ENCODE measurements around the gene NAPA.

NAPA gene

DNA sequence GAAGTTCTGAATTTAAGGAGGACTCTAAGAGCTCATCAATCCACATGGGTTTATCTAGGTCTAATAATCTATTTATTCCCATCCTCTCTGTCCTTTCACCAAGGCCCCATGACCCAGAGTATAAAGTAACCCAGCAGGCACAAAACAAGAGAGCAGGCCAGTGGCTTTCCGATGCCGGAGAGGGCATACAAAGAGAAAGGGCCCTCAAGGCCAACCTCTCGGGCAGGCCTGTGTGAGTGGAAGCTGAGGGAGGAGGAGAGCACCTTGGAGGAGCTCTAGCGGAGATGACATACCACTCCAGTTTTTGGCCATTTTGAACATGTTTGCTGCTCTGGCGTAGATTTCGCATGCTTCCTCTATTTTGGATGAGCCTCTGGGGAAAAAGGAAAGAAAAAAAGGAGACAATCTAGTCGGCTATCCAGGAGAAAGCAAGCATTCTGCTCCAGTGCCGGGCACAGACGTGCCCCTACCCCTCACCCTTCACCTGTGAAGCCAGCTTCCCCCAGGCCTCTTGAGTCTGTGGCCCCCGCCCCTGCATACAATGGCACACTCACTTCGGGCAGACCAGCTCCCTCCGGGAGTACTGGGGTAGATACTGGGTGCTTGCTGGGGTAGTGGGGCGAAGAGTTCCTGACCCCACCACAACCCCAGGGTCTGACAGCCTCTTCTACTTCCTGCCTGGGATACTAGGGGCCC lies 11.6 kb downstream of the NAPA start:
- H3K4me3 ChIP-seq (ENCODE audit: low read depth, low read length) = no peak overlapping the region

DNA sequence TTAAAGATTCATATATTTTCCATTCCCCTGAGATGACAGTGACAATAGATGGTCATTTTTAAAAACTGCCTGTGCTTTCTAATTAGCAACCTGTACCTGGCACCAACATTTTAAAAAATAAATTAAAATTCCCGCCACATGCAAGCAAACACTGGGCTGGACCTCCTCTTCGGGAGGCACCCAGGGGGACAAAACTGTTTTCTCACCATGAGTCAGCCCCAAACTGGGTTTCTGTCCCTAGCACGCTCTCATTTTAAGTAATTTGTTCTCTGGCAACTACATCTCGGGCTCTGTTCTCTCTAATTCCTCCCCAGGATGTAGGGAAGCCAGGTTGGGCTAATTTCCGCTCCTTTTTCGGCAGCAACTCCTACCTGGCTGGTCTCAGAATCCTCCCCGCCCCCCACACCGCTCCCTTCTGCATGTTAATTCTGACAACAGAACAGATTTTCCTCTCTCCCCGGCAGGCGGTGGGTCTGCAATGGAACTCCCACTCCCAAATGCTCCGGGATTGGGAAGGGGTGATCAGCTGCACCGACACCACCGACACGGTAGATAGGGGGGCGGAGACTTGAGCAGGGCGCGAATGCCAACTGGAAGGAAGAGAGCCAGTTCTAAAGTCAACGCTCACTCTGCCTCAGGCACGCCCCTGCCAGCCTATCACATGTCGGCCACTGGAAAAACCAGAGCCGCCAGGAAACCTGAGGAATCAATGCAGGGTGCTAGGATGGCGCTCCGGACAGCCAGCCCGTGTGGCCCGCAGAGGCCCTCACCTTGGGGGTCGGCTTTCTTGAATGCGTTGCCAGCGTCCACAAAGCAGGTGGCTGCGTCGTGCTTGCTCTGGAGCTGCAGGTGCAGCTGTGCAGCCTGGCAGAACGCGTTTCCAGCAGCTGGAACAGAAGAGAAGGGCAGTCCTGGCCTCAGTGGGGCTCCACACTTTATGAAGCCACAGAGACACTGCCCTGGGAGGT lies 14.7 kb downstream of the NAPA start:
- H3K4me3 ChIP-seq (ENCODE audit: low read depth, low read length) = no peak overlapping the region

DNA sequence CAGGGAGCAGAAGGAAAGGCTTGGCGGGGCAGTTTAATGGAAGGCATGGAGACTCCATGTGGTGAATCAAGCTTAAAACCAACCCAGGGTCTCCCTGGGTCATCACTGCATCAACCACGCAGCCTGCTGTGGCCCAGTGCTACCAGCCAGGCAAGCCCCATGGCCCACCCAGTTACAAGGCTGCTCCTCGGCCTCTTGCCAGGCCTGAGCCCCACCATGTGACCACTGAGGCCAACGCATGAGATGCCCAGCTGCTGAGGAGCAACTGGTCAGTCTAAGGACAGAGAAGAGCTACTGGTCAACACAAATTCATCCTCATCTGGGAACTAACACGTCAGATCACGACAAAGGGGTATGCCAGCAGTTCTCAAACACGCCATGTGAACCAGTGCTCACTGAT lies 15.5 kb downstream of the NAPA start:
- no peak overlapping the region for H3K4me3 ChIP-seq (ENCODE audit: low read depth, low read length)

DNA sequence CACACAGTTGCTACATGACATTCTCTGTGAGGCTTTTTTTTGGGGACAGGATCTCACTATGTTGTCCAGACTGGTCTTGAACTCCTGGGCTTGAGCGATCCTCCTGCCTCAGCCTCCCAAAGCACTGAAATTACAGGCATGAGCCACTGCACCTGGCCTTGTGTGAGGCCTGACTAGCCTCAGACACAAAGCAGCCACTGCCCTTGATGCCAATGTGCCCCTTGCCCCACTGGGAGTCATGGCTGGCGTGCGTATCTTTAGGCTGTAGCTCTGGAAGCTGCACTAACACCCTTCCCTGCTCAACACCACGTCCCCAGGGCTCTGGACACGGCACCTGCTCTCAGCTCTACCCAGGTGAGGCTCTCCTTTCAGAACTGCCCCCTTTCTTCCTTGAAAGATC lies 16.3 kb downstream of the NAPA start:
- no peak overlapping the region for H3K4me3 ChIP-seq (ENCODE audit: low read depth, low read length)

DNA sequence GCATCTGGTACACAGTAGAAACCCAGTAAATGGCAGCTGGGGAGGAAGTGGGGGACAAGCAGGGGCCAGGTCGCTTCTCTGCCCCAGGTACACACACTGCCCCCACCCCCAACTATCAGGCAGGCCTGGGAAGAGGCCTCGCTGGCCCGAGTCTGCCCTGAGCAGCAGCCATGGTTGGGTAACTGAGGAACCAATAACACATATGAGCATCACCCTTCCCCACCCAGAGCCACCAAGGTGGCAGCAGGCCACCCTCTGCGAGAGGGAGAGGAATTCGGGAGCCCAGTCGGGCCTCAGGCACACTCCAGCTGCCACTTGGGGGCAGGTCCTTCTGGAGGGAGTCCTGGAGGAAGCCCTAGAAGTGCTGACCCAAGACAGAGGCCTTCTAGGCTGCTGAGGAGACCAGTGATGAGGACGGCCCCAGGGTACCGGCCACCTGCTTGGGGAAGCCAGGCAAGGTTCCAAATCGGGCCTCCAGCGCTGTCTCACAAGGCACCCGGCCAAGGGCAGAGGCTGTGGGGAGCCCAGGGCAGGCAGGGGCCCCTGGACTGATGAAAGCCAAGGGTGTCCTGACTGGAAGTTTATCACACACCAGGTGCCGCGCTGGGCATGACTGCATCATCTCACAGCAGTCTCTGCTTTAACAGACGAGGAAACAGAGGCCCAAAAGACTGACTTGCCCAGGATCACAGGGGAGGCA lies 16.9 kb downstream of the NAPA start:
- H3K4me3 ChIP-seq (ENCODE audit: low read depth, low read length) = no peak overlapping the region

DNA sequence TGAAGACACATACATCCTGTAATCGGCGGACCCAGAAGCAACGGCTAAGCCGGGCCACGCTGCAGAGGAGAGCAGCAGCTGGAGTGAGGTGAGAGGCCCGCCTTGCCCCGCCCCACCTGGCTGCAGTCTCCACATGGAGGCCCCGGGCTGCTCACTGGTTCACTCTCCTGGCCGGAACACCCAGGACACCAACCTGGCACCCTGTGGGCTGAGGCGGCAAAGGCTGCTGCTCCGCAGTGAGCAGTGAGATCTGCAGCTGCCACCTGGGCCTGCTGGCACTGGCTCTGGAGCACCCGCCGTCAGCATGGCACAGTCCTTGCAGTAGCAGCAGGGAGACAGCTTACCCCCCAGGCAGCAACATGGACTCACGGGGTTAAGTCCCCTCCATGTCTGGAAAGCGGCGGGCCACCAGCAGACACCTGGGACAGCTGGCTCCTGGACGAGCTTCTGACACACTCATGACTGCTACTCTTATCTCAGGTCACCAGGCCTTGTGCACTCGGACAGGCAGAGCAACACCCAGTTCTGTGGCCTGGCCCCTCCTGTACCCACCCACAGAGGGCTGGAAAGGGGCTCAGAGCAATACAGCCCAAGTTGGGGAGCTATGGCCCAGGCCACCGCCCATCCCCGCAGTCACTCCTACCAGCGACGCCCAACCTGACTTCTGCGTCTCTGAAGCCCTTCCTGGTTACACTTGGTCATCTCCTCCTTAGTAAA lies 17.7 kb downstream of the NAPA start:
- no peak overlapping the region for H3K4me3 ChIP-seq (ENCODE audit: low read depth, low read length)

DNA sequence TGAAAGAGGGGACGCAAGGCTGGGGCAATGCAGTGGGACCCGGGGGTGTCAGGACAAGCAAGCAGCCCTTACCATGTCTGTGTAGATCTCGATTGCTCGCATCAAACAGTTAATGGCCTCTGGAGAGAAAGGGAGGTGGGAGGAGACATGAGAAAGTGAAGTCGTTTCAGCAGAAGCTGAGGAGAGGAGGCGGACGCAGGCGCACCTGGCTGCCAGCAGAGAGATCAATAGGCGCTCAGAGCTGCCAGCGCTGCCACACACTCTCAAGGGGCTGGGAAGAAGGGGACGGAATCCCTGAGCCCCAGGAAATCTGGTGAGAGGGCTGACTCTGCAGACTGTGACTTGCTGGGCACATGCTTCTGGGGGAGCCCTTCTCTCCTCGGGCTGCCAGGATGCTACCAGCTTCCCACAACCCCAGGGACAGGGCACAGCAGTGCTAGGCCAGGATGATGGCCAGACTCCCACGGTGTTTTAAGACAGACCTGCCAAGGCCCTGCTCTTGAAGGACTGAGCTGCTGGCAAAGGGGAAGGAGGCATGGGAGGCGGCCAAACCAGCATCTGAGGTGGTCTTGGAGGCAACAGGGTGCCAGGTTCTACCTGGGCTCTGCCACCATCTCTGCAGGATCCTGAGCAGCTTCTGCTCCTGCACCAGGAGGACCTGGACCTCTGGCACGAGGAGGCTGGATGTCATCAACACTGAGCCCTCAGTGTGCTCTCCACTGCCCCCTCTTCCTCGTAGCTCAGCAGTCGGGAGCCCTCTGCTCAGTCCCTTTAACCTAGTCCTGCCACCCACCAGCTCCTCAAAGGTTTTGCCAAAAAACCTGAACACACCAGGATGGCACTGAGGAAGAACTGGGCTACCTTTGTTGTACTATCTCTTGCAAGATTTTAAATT lies 19.1 kb downstream of the NAPA start:
- H3K4me3 ChIP-seq (ENCODE audit: low read depth, low read length) = no peak overlapping the region

DNA sequence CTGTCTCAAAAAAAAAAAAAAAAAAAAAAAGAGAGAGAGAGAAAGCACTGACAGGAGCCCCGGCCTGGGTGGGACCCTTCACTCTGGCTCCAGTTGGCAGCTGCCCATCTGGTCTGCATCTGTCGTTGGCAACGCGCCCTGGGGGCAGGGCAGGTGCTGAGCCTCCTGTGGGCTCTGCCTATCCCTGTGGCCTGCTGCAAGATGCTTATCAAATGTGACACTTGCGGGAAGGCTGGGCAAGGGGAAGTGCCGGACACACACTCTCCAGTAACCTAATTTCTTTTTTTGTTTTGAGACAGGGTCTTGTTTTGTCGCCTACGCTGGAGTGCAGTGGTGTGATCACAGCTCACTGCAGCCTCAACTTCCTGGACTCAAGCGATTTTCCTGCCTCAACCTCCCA lies 20.1 kb downstream of the NAPA start:
- no peak overlapping the region for H3K4me3 ChIP-seq (ENCODE audit: low read depth, low read length)

DNA sequence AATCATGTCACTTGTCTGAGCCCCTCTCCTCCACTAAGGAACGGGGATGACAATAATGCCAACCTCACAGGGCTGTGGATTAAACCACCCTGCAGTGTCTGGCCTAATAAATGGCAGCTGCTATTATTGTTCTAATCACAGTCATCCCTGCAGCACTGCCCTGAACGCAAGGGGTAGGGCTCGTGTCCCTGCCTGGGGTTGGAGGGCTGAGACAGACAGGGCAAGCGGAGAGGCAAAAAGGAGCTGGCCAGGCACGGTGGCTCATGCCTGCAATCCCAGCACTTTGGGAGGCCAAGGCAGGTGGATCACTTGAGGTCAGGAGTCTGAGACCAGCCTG lies 20.7 kb downstream of the NAPA start:
- no peak overlapping the region for H3K4me3 ChIP-seq (ENCODE audit: low read depth, low read length)

DNA sequence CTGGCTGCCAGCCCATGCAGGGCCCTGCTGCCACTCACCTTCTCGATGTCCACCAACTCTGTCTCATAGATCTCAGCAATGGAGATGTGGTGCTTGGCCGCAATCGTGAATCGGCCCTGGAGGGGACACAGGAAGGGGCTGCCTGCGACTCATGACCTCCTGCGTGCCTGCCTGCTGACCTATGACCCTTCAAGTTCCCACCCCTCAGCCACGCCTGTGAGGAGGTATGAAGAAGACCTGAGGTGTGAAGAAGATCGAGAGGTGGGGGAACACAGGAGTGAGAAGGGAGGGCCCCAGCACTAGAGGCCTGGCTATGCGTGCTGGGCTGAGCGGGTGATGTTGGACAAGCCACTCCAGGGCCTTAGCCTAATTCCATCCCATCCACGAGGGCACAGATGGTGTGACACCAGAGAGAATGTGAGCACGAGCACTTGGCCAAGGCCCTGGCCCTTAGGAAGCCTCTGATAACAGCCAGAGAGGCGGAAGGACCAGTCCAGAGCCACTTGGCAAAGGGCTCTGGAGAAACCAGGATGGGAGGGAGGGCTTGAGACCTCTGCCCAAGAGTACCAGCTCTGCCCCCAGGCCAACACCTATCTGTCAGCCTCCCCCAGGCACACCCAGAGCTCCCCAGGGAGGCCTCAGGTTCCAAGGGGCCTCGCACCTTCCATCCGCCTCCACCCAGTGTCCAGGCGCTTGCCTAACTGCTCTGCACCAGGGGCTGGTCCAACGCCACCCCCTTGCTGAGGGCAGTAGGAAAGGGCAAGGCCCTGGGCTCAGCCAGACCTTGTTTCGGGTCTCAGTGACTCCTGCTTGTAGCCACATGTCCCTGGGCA lies 21.3 kb downstream of the NAPA start:
- no peak overlapping the region for H3K4me3 ChIP-seq (ENCODE audit: low read depth, low read length)

DNA sequence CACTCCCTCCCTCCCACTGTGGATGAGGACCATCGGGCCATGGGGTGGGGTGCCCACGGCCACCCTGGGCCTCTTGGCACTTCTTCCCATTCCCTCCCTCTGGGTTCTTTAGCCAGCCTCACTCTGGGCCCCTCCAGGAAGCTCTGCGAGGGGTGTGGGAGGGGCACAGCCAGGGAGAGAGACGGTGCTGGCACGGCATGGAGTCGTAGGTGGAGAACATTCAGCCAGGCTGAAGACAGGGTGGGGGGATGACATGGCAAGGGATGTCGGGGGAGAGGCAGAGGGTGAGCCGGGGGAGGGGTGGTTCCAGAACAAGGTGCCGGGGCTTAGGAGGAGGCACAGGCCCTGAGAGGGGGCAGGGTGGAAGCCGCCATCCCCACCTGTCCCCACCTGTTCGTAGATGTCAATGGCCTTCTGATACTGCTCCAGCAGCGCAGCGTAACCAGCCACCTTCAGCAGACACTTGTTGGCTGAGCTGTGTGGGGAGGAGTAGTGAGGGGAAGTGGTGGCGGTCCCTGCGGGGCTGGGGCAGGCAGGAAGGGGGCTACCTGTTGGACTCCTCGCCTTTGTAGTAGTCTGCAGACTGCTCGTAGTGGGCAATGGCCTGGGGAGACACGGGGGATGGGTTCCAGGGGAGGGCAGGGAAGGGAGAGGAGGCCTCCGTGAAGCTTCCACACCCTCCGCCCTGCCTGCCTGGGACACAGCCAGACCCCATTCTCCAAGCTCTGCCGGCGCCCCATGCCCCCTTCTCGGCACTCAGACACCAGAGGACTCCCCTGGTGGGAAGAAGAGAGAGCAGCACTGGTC lies 22.1 kb downstream of the NAPA start:
- no peak overlapping the region for H3K4me3 ChIP-seq (ENCODE audit: low read depth, low read length)

DNA sequence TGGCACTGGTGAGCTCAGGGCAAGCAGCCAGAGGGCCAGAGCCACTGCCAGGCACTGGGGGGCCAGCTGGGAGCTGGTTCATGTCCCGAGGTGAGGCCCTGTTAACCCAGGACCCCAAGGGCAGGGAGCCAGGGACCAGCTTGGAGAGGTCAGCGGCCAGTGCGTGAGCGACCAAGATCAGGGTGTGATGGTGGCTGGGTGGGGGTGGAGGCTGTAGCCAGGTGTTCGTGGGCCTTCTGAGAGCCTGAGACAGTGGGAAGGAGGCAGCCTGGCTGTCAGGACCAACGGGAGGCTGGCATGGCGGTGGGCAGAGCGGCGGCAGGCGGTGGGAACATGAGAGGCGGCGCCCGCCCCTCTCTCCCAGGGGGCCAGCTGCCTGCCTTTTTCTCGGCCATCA lies 22.7 kb downstream of the NAPA start:
- H3K4me3 ChIP-seq (ENCODE audit: low read depth, low read length) = no peak overlapping the region

DNA sequence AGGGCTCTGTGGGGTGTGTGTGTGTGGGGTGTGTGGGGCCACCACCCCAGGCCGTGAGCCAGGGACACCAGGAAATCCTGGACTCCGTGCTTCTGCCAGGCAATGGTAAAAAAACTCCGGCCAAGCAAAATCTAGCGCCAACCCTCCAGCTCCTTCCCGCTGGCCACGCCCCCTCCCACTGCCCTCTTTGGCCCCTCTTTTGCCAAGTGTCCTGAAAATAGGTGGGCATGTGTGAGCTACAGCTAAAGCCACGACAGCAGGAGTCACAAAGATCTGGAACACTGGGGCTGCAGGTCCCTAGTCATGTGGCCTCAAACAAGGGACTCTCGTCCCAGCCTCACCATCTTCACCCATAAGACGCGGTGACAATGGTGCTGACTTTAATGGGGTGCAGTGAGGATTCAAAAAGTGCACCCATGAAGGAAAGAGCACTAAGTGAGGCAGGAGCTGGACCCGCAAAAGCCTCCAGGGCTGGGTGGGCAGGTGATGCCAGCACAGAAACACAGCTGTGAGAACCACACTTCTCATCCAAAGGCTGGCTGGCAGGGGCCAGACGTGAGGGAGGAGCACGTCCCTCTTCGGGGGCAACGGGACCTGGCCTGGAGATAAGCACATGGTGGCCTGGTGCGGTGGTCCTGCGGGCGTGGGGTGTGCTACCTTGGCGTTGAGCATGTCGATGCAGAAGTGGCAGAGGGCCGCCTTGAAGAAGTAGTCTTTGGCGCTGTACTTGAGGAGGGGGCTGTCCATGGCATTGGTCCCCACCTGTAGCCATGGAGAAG lies 23.3 kb downstream of the NAPA start:
- no peak overlapping the region for H3K4me3 ChIP-seq (ENCODE audit: low read depth, low read length)

DNA sequence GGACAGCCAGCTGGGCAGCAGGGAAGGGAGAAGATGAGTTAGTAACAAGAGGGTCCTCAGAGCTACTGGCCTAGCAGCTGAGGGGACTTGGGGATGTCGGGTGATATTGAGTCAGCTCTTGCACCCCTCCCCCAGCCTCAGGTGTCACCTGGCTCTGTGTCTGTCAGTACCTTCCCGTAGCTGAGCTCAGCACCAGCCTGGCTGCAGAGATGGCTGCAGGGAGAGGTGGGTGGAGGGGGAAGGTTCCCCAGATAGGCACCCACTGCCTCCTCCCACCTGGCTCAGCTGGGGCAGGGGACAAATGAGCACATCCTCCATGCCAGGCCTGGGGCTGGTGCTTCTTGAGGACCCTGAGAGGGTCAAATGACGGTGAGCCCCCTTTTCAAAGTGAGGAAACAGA lies 24.0 kb downstream of the NAPA start:
- H3K4me3 ChIP-seq (ENCODE audit: low read depth, low read length) = no peak overlapping the region

DNA sequence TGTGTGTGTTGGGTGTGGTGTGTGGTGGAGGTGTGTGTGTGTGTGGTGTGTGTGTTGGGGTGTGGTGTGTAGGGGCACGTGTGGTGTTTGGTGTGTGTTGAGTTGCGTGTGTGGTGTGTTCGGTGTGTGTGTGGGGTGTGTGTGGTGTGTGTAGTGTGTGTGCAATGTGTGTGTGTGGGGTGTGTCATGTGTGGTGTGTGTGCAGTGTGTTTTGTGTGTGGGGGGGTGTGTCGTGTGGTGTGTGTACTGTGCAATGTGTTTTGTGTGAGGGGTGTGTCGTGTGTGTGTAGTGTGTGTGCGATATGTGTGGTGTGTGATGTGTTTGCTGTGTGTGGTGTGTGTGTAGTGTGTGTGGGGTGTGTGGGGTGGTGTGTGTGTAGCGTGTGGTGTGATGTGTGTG lies 24.8 kb downstream of the NAPA start:
- H3K4me3 ChIP-seq (ENCODE audit: low read depth, low read length) = no peak overlapping the region

DNA sequence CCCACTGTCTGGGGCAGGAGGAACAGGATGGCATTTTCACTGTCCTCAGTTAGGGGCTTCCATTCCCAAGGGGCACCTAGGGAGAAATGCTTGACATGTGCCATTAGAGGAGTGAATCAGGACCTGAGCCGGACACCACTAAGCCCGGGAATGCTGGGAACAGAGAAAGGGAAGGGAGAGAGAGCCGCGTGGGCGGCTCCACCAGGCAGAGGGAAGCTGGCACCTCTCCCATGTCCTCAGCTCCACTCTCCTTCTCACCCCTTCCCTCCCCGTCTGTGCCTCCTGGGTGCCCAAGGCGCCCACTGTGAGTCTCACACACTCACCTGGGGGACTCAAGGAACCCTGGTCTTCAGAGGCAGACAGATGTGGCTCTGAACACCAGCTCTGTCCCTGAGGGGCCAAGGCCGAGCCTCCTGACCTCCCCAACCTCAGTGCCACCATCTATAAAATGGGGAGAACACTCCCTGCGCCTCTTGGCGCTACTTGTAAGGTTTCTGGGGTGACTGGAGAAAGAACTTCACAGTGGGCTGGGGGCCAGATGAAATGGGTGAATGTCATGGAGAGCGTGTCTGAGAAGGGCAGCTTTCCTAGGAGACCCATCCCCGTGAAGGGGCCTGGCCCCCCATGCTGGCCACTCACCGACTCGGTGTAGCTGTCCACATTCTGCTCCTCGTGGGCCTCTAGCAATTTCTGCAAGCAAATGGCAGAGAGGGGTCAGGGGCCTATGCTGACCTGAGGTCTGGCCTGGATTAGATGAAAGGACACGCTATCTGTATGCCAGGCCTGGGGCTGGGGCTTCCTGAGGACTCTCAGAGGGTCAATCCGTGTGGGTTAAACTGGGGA lies 25.6 kb downstream of the NAPA start:
- no peak overlapping the region for H3K4me3 ChIP-seq (ENCODE audit: low read depth, low read length)
